K562 (cell line): ENCODE measurements around the gene ORAI3. TPM values are rescaled to one million over a fixed set of nuclear protein-coding genes. Genes with fewer than 3 reads are reported as not detected.

Source experiments
- CREM ChIP-seq: IDR thresholded peaks from 2 replicates; pipeline ENCODE4 v1.6.1; 2014; ENCODE audit warnings: antibody characterized with exemption, low read depth
- ILF3 ChIP-seq: fragments of 450-650 bp; IDR thresholded peaks from 2 replicates; pipeline ENCODE4 v1.6.1; 2018; ENCODE audit warnings: antibody characterized with exemption, mild to moderate bottlenecking, moderate library complexity, borderline replicate concordance
- ILK ChIP-seq: fragments of 450-650 bp; IDR thresholded peaks from 2 replicates; pipeline ENCODE4 v1.6.1; 2016; ENCODE audit warnings: missing genetic modification characterization, low read depth, mild to moderate bottlenecking, missing compliant biosample characterization, moderate library complexity, borderline replicate concordance
- KLF1 ChIP-seq: fragments of 450-650 bp; IDR thresholded peaks from 2 replicates; pipeline ENCODE4 v1.6.1; 2016; ENCODE audit warnings: missing genetic modification characterization, missing compliant biosample characterization
- LARP7 ChIP-seq: fragments of 450-650 bp; IDR thresholded peaks from 2 replicates; pipeline ENCODE4 v1.6.1; 2016
- MTA2 ChIP-seq: fragments of 450-650 bp; IDR thresholded peaks from 2 replicates; pipeline ENCODE4 v1.6.1; 2016; ENCODE audit warnings: low read depth
- NCOA1 ChIP-seq: fragments of 450-650 bp; IDR thresholded peaks from 2 replicates; pipeline ENCODE4 v1.6.1; 2016; ENCODE audit warnings: low read depth
- NFRKB ChIP-seq: fragments of 450-650 bp; IDR thresholded peaks from 2 replicates; pipeline ENCODE4 v1.6.1; 2016; ENCODE audit warnings: low read depth
- POLR3A ChIP-seq: IDR thresholded peaks from 2 replicates; pipeline ENCODE4 v1.6.1; 2011; ENCODE audit warnings: borderline replicate concordance, mild to moderate bottlenecking, moderate library complexity; ENCODE audit not compliant: insufficient read length, insufficient read depth; ENCODE audit errors: extremely low read depth
- POLR3G ChIP-seq: IDR thresholded peaks from 2 replicates; pipeline ENCODE4 v1.6.1; 2011; ENCODE audit not compliant: insufficient read length, insufficient replicate concordance; ENCODE audit errors: extremely low read depth
- RB1 ChIP-seq: fragments of 450-650 bp; IDR thresholded peaks from 2 replicates; pipeline ENCODE4 v1.6.1; 2017; ENCODE audit warnings: low read depth, mild to moderate bottlenecking
- RBM34 ChIP-seq: fragments of 200-400 bp; formaldehyde crosslinking; IDR thresholded peaks from 2 replicates; pipeline ENCODE4 v1.6.1; 2018; ENCODE audit warnings: low read length, borderline replicate concordance; ENCODE audit not compliant: insufficient read depth
- SLC30A9 ChIP-seq: fragments of 250-450 bp; sonication (Bioruptor Pico); IDR thresholded peaks from 2 replicates; pipeline ENCODE4 v1.8.0; 2022; ENCODE audit warnings: mild to moderate bottlenecking, moderate library complexity
- SMAD2 ChIP-seq: fragments of 150-350 bp; IDR thresholded peaks from 2 replicates; pipeline ENCODE4 v1.6.1; 2014; ENCODE audit warnings: low read depth, mild to moderate bottlenecking, low read length
- SMAD4 ChIP-seq: fragments of 250-450 bp; sonication (Bioruptor Pico); conservative IDR thresholded peaks from 2 replicates; pipeline ENCODE4 v1.8.0; 2021; ENCODE audit warnings: inconsistent platforms, mild to moderate bottlenecking, moderate library complexity
- SMC3 ChIP-seq: conservative IDR thresholded peaks from 2 replicates; pipeline ENCODE4 v1.6.1; 2011; ENCODE audit warnings: low read depth, low read length, improper control_type of control experiment; ENCODE audit not compliant: insufficient read depth
- SRSF3 ChIP-seq: fragments of 200-400 bp; formaldehyde crosslinking; IDR thresholded peaks from 2 replicates; pipeline ENCODE4 v1.6.1; 2016; ENCODE audit warnings: mild to moderate bottlenecking, low read length, moderate library complexity; ENCODE audit not compliant: insufficient read depth
- ZNF280B ChIP-seq: fragments of 250-450 bp; sonication (Bioruptor Pico); IDR thresholded peaks from 2 replicates; pipeline ENCODE4 v1.5.1; 2021; ENCODE audit warnings: mild to moderate bottlenecking
- ZNF507 ChIP-seq: conservative IDR thresholded peaks from 2 replicates; pipeline ENCODE4 v1.6.1; 2017; ENCODE audit warnings: missing genetic modification characterization, missing compliant biosample characterization
- ZZZ3 ChIP-seq: fragments of 450-650 bp; IDR thresholded peaks from 2 replicates; pipeline ENCODE4 v1.6.1; 2016; ENCODE audit warnings: antibody characterized with exemption, mild to moderate bottlenecking, moderate library complexity
- polyA plus RNA-seq, 8 experiments: library from polyadenylated mRNA; depleted of rRNA in 4 of 8; stranded (reverse) in 5 of 8; unstranded in 3 of 8; fragments of >200 nt; fragmentation: Nextera tagmentation in 2 of 8; fragmentation: Illumina TruSeq in 1 of 8; extraction: Ambion mirVana in 2 of 8; extraction: Trizol in 1 of 8; gene quantifications; 2 replicates each; pipeline versions ENCODE4 v1.2.1 to v1.2.3, GENCODE V29; 2011 to 2014; ENCODE audit warnings: inconsistent platforms in 1 of 8, missing spikeins in 1 of 8
- total RNA-seq, 7 experiments: library from RNA; depleted of rRNA in 6 of 7; stranded (reverse); fragments of >200 nt in 6 of 7; fragmentation: Illumina TruSeq in 2 of 7; extraction: Trizol in 2 of 7; gene quantifications; 2 replicates each; pipeline versions ENCODE4 v1.2.1 to v1.2.3, GENCODE V29; 2011 to 2021; ENCODE audit warnings: low replicate concordance in 1 of 7
- TF ChIP-seq, protein P1 (sequence below): fragments of 250-450 bp; sonication (Bioruptor Pico); IDR thresholded peaks from 2 replicates; pipeline ENCODE4 v1.4.0; 2020; ENCODE audit warnings: mild to moderate bottlenecking, moderate library complexity
- TF ChIP-seq, protein P2 (sequence below): fragments of 450-650 bp; formaldehyde crosslinking; IDR thresholded peaks from 2 replicates; pipeline ENCODE4 v1.4.0; 2020; ENCODE audit warnings: mild to moderate bottlenecking, moderate library complexity
- TF ChIP-seq, protein P3 (sequence below): fragments of 250-450 bp; sonication (Bioruptor Pico); IDR thresholded peaks from 2 replicates; pipeline ENCODE4 v1.9.0; 2021; ENCODE audit warnings: mild to moderate bottlenecking

The ORAI3 gene
- total and polyA plus RNA-seq, 9 of the 15 experiments (the other 6 are each of a cell fraction or from before 2014, with no cell fraction given), result 4.9 to 23.3 (median 14.1) TPM

DNA sequence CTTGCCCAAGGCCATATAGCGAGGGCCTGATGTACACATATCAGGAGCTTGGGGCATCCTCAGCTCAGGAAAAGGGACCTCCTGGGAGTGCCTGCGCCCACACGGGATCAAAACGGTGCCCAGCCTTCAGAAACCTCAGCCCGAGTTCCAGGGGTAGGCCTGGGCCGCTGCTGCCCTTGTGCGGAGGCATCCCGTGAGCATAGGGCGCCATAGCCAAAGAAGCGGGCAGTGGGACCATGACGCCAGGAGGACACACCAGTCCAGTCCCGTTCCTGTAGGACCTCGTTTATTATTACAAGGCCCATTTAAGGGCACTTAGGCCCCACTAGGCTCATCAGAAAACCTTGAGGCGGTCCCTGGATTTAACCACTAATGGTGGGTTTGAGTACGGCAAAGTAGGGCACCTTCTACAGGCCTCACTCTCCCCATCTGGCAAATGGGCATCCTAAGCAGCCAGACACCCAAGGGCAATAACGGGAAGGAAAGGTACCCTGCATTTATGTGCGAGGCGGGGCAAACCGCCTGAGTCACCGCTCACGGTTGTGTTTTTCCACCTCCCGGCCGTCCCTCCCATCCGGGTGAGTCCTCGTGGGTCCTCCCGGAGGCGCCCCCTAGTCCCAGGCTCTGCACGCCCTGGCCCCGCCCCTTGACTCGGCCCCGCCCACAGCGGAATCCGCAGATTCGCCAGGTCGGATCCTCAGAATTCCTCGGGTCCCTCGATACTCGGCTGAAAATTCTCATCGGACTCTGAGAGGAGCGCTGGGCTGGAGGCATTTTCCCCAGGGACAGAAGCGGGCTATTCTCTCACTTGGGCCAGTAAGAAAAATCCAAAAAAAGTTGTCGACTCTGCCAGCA lies 8.0 kb downstream of the ORAI3 start (continued):
- TF ChIP-seq MTA2 (no peak), ILK (tag) (no peak), SMAD4 (no peak), SMC3 (no peak), POLR3G (no peak), NFRKB (0 out of 2 replicates have a peak, but pooled peaks have one; percentile 34), ZNF507 (tag) (no peak), LARP7 (no peak), ZNF280B (CRISPR knock-in tag) (no peak), SRSF3 (no peak), SLC30A9 (CRISPR knock-in tag) (no peak), RBM34 (no peak), NCOA1 (no peak), ILF3 (no peak), KLF1 (tag) (no peak), SMAD2 (no peak), CREM (no peak), RB1 (peak; percentile 43; the same call in 1 of the 2 replicates), POLR3A (no peak), ZZZ3 (no peak)
- TF ChIP-seq, protein P1, sequence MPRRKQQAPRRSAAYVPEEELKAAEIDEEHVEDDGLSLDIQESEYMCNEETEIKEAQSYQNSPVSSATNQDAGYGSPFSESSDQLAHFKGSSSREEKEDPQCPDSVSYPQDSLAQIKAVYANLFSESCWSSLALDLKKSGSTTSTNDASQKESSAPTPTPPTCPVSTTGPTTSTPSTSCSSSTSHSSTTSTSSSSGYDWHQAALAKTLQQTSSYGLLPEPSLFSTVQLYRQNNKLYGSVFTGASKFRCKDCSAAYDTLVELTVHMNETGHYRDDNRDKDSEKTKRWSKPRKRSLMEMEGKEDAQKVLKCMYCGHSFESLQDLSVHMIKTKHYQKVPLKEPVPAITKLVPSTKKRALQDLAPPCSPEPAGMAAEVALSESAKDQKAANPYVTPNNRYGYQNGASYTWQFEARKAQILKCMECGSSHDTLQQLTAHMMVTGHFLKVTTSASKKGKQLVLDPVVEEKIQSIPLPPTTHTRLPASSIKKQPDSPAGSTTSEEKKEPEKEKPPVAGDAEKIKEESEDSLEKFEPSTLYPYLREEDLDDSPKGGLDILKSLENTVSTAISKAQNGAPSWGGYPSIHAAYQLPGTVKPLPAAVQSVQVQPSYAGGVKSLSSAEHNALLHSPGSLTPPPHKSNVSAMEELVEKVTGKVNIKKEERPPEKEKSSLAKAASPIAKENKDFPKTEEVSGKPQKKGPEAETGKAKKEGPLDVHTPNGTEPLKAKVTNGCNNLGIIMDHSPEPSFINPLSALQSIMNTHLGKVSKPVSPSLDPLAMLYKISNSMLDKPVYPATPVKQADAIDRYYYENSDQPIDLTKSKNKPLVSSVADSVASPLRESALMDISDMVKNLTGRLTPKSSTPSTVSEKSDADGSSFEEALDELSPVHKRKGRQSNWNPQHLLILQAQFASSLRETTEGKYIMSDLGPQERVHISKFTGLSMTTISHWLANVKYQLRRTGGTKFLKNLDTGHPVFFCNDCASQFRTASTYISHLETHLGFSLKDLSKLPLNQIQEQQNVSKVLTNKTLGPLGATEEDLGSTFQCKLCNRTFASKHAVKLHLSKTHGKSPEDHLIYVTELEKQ (CRISPR knock-in tag), result no peak
- TF ChIP-seq, protein P2, sequence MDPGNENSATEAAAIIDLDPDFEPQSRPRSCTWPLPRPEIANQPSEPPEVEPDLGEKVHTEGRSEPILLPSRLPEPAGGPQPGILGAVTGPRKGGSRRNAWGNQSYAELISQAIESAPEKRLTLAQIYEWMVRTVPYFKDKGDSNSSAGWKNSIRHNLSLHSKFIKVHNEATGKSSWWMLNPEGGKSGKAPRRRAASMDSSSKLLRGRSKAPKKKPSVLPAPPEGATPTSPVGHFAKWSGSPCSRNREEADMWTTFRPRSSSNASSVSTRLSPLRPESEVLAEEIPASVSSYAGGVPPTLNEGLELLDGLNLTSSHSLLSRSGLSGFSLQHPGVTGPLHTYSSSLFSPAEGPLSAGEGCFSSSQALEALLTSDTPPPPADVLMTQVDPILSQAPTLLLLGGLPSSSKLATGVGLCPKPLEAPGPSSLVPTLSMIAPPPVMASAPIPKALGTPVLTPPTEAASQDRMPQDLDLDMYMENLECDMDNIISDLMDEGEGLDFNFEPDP (CRISPR knock-in tag), result no peak
- TF ChIP-seq, protein P3, sequence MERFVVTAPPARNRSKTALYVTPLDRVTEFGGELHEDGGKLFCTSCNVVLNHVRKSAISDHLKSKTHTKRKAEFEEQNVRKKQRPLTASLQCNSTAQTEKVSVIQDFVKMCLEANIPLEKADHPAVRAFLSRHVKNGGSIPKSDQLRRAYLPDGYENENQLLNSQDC, result no peak
